Muscle layer of colon (tissue), 2 donors: ENCODE data around the gene NPHP1.
A peak's percentile ranks its signal among the peaks of the same experiment; 100 is the strongest.
"Not testable (repeated sequence)": the region's sequence is repeated elsewhere in the genome, so short reads cannot be mapped to it uniquely, and the experiment has no call there.

Experiments
- H3K27ac ChIP-seq: one replicate; pipeline ENCODE4 v1.7.0; 2013; ENCODE audit warnings: low read depth, mild to moderate bottlenecking, low read length, moderate library complexity
- H3K27me3 ChIP-seq, 2 donors: one replicate each; pipeline ENCODE4 v1.7.0; 2013; ENCODE audit warnings: low read length in 2 of 2, mild to moderate bottlenecking in 2 of 2; ENCODE audit not compliant: insufficient read depth in 2 of 2, control insufficient read depth in 1 of 2
- H3K36me3 ChIP-seq: one replicate; pipeline ENCODE4 v1.7.0; 2013; ENCODE audit warnings: mild to moderate bottlenecking, low read length; ENCODE audit not compliant: insufficient read depth
- H3K4me1 ChIP-seq: one replicate; pipeline ENCODE4 v1.7.0; 2013; ENCODE audit warnings: mild to moderate bottlenecking, low read length; ENCODE audit not compliant: insufficient read depth
- H3K4me3 ChIP-seq, 2 donors: one replicate each; pipeline ENCODE4 v1.7.0; 2013; ENCODE audit warnings: low read length in 2 of 2, low read depth in 1 of 2, mild to moderate bottlenecking in 1 of 2, moderate library complexity in 1 of 2
- H3K9ac ChIP-seq: one replicate; pipeline ENCODE4 v1.7.0; 2013; ENCODE audit warnings: low read length
- H3K9me3 ChIP-seq: one replicate; pipeline ENCODE4 v1.7.0; 2013; ENCODE audit warnings: mild to moderate bottlenecking, low read length
- donor health status: abdominal sarcoma.
- donor health status: Adenocarcinoma of cecum.

The NPHP1 gene

GRCh38 chr2:110204408-110205385, at the start of gene NPHP1:
NPHP1 (minus strand) TSS chr2:110205013; CDS start chr2:110204968, 45 bp downstream.
- H3K27ac ChIP-seq = peak within 1 kb of the TSS; percentile 73
- H3K9me3 ChIP-seq = no peaks in the 10 kb centered on the region
- H3K9ac ChIP-seq = peak within 1 kb of the TSS; percentile 77
- no peaks in the 10 kb centered on the region for H3K4me1 ChIP-seq
- no peaks in the 10 kb centered on the region for H3K36me3 ChIP-seq
- peak within 1 kb of the TSS; percentile 55 to 94 for H3K4me3 ChIP-seq
- no peaks in the 10 kb centered on the region for H3K27me3 ChIP-seq

- not testable (repeated sequence) for H3K36me3 ChIP-seq, H3K27ac ChIP-seq, H3K27me3 ChIP-seq, H3K9ac ChIP-seq, H3K9me3 ChIP-seq, H3K4me3 ChIP-seq, H3K4me1 ChIP-seq
Observed at GRCh38 chr2:110248081-110248795, 43.4 kb upstream of the NPHP1 start.

GRCh38 chr2:110245488-110246435, 40.9 kb upstream of the NPHP1 start:
- not testable (repeated sequence) for H3K4me3 ChIP-seq, H3K4me1 ChIP-seq, H3K9me3 ChIP-seq, H3K36me3 ChIP-seq, H3K9ac ChIP-seq, H3K27me3 ChIP-seq, H3K27ac ChIP-seq

- H3K27me3 ChIP-seq, H3K9ac ChIP-seq, H3K27ac ChIP-seq, H3K36me3 ChIP-seq, H3K9me3 ChIP-seq, H3K4me1 ChIP-seq, H3K4me3 ChIP-seq: not testable (repeated sequence)
Observed at GRCh38 chr2:110243283-110243682, 38.5 kb upstream of the NPHP1 start.

GRCh38 chr2:110234514-110234913, 29.7 kb upstream of the NPHP1 start:
- H3K27ac ChIP-seq, H3K27me3 ChIP-seq, H3K4me3 ChIP-seq, H3K36me3 ChIP-seq, H3K9me3 ChIP-seq, H3K4me1 ChIP-seq, H3K9ac ChIP-seq: not testable (repeated sequence)

- H3K27me3 ChIP-seq, H3K27ac ChIP-seq, H3K4me1 ChIP-seq, H3K9me3 ChIP-seq, H3K36me3 ChIP-seq, H3K4me3 ChIP-seq, H3K9ac ChIP-seq: not testable (repeated sequence)
Observed at GRCh38 chr2:110229886-110230285, 25.1 kb upstream of the NPHP1 start.

GRCh38 chr2:110222626-110223025, 17.8 kb upstream of the NPHP1 start:
- H3K27ac ChIP-seq, H3K9ac ChIP-seq, H3K36me3 ChIP-seq, H3K27me3 ChIP-seq, H3K4me1 ChIP-seq, H3K4me3 ChIP-seq, H3K9me3 ChIP-seq: not testable (repeated sequence)

- Histone ChIP-seq H3K27ac (no peak overlapping the region), H3K4me3 (no peak overlapping the region), H3K9me3 (no peaks in the 10 kb centered on the region), H3K9ac (no peak overlapping the region), H3K36me3 (no peaks in the 10 kb centered on the region), H3K27me3 (no peaks in the 10 kb centered on the region), H3K4me1 (no peaks in the 10 kb centered on the region)
Observed at GRCh38 chr2:110221938-110222337, 17.1 kb upstream of the NPHP1 start.

- H3K4me3 ChIP-seq = no peak overlapping the region
- H3K36me3 ChIP-seq = no peaks in the 10 kb centered on the region
- H3K9me3 ChIP-seq = no peaks in the 10 kb centered on the region
- H3K9ac ChIP-seq = no peak overlapping the region
- no peaks in the 10 kb centered on the region for H3K4me1 ChIP-seq
- H3K27ac ChIP-seq = no peak overlapping the region
- no peaks in the 10 kb centered on the region for H3K27me3 ChIP-seq
Observed at GRCh38 chr2:110220190-110220564, 15.4 kb upstream of the NPHP1 start.

- H3K4me1 ChIP-seq = no peaks in the 10 kb centered on the region
- no peak overlapping the region for H3K27ac ChIP-seq
- no peak overlapping the region for H3K9ac ChIP-seq
- H3K4me3 ChIP-seq = no peak overlapping the region
- no peaks in the 10 kb centered on the region for H3K9me3 ChIP-seq
- H3K36me3 ChIP-seq = no peaks in the 10 kb centered on the region
- no peaks in the 10 kb centered on the region for H3K27me3 ChIP-seq
Observed at GRCh38 chr2:110219496-110220189, 14.8 kb upstream of the NPHP1 start.

GRCh38 chr2:110218889-110219288, 14.1 kb upstream of the NPHP1 start:
- H3K4me3 ChIP-seq, H3K27me3 ChIP-seq, H3K27ac ChIP-seq, H3K9ac ChIP-seq, H3K9me3 ChIP-seq, H3K4me1 ChIP-seq, H3K36me3 ChIP-seq: not testable (repeated sequence)
